ENCODE data around the gene CDPF1. TPM values are rescaled to one million over a fixed set of nuclear protein-coding genes. Genes with fewer than 3 reads are reported as not detected.
A peak's percentile ranks its signal among the peaks of the same experiment; 100 is the strongest.

Gene CDPF1
- total and polyA plus RNA-seq, 2 donors (not counting 1 experiment from before 2014, with no cell fraction given) = 9.8 to 15.4 TPM

DNA sequence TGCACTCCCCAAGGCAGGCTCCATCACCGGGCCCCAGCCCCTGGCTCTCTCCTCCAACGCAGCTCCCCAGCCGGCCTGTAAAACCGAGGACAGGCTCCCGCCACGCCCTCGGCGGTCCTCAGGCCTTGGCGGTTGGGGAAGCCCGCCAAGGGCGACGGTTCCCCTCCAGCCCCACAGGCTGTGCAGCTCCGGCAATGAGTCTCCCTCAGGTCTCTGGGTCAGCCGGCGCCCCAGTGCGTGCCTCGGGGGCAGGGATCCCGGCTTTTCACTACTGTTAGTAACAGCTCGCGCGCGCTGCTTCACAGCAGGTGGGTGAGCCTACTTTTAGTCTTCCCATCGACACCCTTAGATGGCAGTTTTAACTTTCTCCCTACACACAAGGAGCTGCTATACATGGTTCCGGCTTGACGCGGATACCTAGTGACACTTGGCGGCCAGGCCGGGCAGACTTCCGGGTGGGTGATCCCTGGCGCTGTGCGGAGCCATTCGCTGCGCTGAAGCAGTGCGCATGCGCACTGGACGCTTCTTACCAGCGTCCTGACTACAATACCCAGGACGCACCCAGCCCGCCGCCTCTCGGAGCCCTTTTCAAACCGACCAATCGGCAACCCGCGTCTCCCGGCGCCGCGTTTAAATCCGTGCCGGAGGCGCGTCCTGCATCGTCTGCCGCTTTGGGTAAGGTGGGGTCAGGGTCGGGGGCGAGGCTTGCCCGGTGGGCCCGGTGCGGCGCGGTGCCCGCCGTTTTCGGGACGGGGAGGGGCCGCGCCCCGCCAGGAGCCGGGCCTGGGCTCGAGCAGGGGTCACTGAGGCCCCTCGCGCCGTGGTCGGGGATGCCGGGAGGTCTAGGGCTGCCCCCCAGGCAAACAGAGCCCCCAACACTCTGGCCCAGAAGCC, 46.4 kb upstream of the CDPF1 start, which contains the start of gene GTSE1:
Gene GTSE1 (plus strand): TSS at position 614 of the 894 bp plus-strand sequence. CDS start 531 bp downstream, outside the sequence.
- ChIA-PET POLR2A (interaction anchor here (0.6 to 1.9 kb wide), 7 partner anchors 9 to 282 kb away, joined by 3 to 11 read pairs (median 4); partner anchors contain the start of genes CDPF1 and PKDREJ), CTCF (interaction anchor here (0.7 to 2.4 kb wide), 14 partner anchors 10 to 290 kb away, joined by 3 to 21 read pairs (median 4); partner anchors contain the start of genes PPARA and TTC38)
- H4K20me1 ChIP-seq (ENCODE audit: control insufficient read depth, insufficient read depth, low read length, poor library complexity, severe bottlenecking) = no peaks in the 10 kb centered on the region
- ATAC-seq (ENCODE audit: low read depth) (peak; percentile 96), DNase-seq (peak; percentile 99)
- H3K9ac ChIP-seq (ENCODE audit: low read length) = peak within 1 kb of the TSS; percentile 72
- H3K4me1 ChIP-seq (ENCODE audit: control insufficient read depth in 2 of 2, insufficient read depth in 2 of 2, low read length in 2 of 2) = peaks cover 29 to 39% of the 10 kb centered on the region in 2 donors
- H3K27me3 ChIP-seq (replicated peaks in 1 of 4; ENCODE audit: control extremely low read depth in 1 of 4, control insufficient read depth in 3 of 4, insufficient read depth in 4 of 4, low read length in 3 of 4) = peaks cover 0 to 5% (median 2%) of the 10 kb centered on the region in 4 experiments
- peak within 1 kb of the TSS; percentile 91 for H2AFZ ChIP-seq (ENCODE audit: insufficient read depth, low read depth, low read length, poor library complexity, severe bottlenecking)
- TF ChIP-seq, protein P1, sequence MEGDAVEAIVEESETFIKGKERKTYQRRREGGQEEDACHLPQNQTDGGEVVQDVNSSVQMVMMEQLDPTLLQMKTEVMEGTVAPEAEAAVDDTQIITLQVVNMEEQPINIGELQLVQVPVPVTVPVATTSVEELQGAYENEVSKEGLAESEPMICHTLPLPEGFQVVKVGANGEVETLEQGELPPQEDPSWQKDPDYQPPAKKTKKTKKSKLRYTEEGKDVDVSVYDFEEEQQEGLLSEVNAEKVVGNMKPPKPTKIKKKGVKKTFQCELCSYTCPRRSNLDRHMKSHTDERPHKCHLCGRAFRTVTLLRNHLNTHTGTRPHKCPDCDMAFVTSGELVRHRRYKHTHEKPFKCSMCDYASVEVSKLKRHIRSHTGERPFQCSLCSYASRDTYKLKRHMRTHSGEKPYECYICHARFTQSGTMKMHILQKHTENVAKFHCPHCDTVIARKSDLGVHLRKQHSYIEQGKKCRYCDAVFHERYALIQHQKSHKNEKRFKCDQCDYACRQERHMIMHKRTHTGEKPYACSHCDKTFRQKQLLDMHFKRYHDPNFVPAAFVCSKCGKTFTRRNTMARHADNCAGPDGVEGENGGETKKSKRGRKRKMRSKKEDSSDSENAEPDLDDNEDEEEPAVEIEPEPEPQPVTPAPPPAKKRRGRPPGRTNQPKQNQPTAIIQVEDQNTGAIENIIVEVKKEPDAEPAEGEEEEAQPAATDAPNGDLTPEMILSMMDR (IDR thresholded peaks at IDR 0.05) = peak; percentile 19
- TF ChIP-seq EZH2 (IDR thresholded peaks at IDR 0.05; ENCODE audit: borderline replicate concordance, insufficient read depth, low read depth, low read length, poor library complexity, severe bottlenecking) = no peak
- H3K79me2 ChIP-seq (ENCODE audit: control insufficient read depth, insufficient read depth, low read length) = peaks cover 5% of the 10 kb centered on the region
- intact Hi-C loops (cut with micrococcal nuclease) = loop anchor here (1.0 kb wide), 6 partner anchors 29 to 260 kb away; partner anchors contain the start of genes CDPF1, PPARA and TRMU
- peak within 1 kb of the TSS; percentile 99 for H3K27ac Mint-ChIP-seq
- peaks cover 41% of the 10 kb centered on the region for H3K4me1 Mint-ChIP-seq
- peak within 1 kb of the TSS; percentile 88 to 95 for H3K27ac ChIP-seq (ENCODE audit: low read length in 2 of 2)
- H3K9me3 Mint-ChIP-seq (ENCODE audit: insufficient read depth) = no peaks in the 10 kb centered on the region
- peak within 1 kb of the TSS; percentile 11 to 76 (median 63) for H3K4me3 ChIP-seq (ENCODE audit: control extremely low read depth in 1 of 5, extremely low read depth in 1 of 5, insufficient read depth in 1 of 5, low read depth in 2 of 5, low read length in 4 of 5)
- no peaks in the 10 kb centered on the region for H3K27me3 Mint-ChIP-seq
- peak within 1 kb of the TSS; percentile 99 for H3K4me2 ChIP-seq (replicated peaks; ENCODE audit: low read depth, low read length, poor library complexity, severe bottlenecking)
- WGBS (ENCODE audit: insufficient coverage) = 2% methylated on average over 76 of the region's 76 CpGs
- peaks cover 0 to 12% (median 0%) of the 10 kb centered on the region in 3 donors for H3K9me3 ChIP-seq (ENCODE audit: control extremely low read depth in 1 of 3, control insufficient read depth in 2 of 3, insufficient read depth in 1 of 3, low read length in 2 of 3)
- peaks cover 0 to 2% of the 10 kb centered on the region in 2 experiments for H3K36me3 ChIP-seq (replicated peaks in 1 of 2; ENCODE audit: control extremely low read depth in 1 of 2, control insufficient read depth in 1 of 2, extremely low read depth in 1 of 2, insufficient read depth in 2 of 2, low read length in 1 of 2)
- peak within 1 kb of the TSS; percentile 85 for H3K4me3 Mint-ChIP-seq
